Colonic mucosa (tissue), 4 donors: ENCODE results near the gene CLEC16A. TPM values are rescaled to one million over a fixed set of nuclear protein-coding genes. Genes with fewer than 3 reads are reported as not detected.
"Not testable (repeated sequence)": the region's sequence is repeated elsewhere in the genome, so short reads cannot be mapped to it uniquely, and the experiment has no call there.

Source experiments
- DNase-seq: peaks from one replicate; pipeline ENCODE4 v3.0.0-alpha.2; 2020
- H3K27ac ChIP-seq: fragments of 200-600 bp; one replicate; pipeline ENCODE4 v1.8.0; 2021
- H3K27me3 ChIP-seq: fragments of 200-600 bp; one replicate; pipeline ENCODE4 v1.8.0; 2021
- H3K36me3 ChIP-seq: fragments of 200-600 bp; one replicate; pipeline ENCODE4 v1.8.0; 2021
- H3K4me1 ChIP-seq: fragments of 200-600 bp; one replicate; pipeline ENCODE4 v1.8.0; 2021; ENCODE audit warnings: mild to moderate bottlenecking
- H3K4me3 ChIP-seq: fragments of 200-600 bp; one replicate; pipeline ENCODE4 v1.8.0; 2021
- H3K9ac ChIP-seq, 2 donors: one replicate each; pipeline ENCODE4 v1.7.0; 2013; ENCODE audit warnings: control low read depth in 2 of 2, low read depth in 2 of 2, low read length in 2 of 2
- H3K9me3 ChIP-seq: fragments of 200-600 bp; one replicate; pipeline ENCODE4 v1.8.0; 2021
- intact Hi-C: fragments of 100-400 bp; cut with DNase I; formaldehyde crosslinking; loops from one replicate; pipeline ENCODE4 v1.14.1; 2022
- total RNA-seq, 2 donors: library from RNA; stranded (reverse); fragmentation: NEBNext Ultra II Directional in 1 of 2; extraction: Animal tissue kit (Norgen Biotek cat#: 25700) in 1 of 2; gene quantifications; one replicate each; pipeline ENCODE4 v1.2.1, GENCODE V29; 2021
- TF ChIP-seq, protein P1 (sequence below): fragments of 200-600 bp; IDR thresholded peaks from one replicate; pipeline ENCODE4 v1.8.0; 2022; ENCODE audit warnings: antibody characterized with exemption, mild to moderate bottlenecking
- donor health status: healthy.
- donor health status: DM: no; HTN: no; CAD: no.
- donor health status: DM: no; HTN: no; CAD: no.

CLEC16A gene
- total RNA-seq, 2 donors from 2014 or later, result 24.9 to 29.6 TPM

DNA sequence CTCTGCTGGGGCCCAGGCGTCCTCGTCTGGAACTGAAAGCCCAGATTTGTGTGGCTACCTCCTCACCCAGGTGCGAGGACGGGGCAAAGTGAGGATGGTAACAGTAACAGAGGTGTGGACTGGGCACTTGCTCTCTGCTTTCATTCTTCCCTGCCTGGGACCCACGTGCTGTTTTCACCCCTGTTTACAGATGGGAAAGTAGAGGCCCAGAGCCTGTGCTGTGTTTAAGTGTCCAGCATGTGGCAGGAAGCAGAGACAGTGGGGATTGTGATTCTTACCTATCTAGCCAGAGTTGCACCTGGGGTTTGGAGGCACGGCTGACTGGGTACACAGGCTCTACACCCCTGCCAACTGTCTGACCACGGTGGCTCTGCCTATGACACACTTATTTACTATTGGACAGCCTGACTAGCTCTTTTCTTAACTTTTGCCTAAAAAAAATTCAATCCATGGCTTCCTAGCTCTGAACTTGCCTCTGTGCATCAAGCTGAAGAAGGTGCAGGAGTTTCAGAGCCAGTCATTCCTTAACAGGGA lies 155.4 kb downstream of the CLEC16A start:
- H3K36me3 ChIP-seq, result no peaks in the 10 kb centered on the region
- intact Hi-C loops, result loop anchor here (10.0 kb wide), 1 partner anchor 155 kb away; the partner anchor contains the start of gene SOCS1
- H3K27me3 ChIP-seq, result no peaks in the 10 kb centered on the region
- H3K4me1 ChIP-seq, result peaks cover 17% of the 10 kb centered on the region
- H3K27ac ChIP-seq, result peak overlapping the region; percentile 23
- no peak overlapping the region for H3K9ac ChIP-seq
- H3K4me3 ChIP-seq, result no peak overlapping the region
- DNase-seq, result no peak
- no peaks in the 10 kb centered on the region for H3K9me3 ChIP-seq
- TF ChIP-seq, protein P1, sequence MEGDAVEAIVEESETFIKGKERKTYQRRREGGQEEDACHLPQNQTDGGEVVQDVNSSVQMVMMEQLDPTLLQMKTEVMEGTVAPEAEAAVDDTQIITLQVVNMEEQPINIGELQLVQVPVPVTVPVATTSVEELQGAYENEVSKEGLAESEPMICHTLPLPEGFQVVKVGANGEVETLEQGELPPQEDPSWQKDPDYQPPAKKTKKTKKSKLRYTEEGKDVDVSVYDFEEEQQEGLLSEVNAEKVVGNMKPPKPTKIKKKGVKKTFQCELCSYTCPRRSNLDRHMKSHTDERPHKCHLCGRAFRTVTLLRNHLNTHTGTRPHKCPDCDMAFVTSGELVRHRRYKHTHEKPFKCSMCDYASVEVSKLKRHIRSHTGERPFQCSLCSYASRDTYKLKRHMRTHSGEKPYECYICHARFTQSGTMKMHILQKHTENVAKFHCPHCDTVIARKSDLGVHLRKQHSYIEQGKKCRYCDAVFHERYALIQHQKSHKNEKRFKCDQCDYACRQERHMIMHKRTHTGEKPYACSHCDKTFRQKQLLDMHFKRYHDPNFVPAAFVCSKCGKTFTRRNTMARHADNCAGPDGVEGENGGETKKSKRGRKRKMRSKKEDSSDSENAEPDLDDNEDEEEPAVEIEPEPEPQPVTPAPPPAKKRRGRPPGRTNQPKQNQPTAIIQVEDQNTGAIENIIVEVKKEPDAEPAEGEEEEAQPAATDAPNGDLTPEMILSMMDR, result no peak

- no peak overlapping the region for H3K9ac ChIP-seq
- peaks cover 18% of the 10 kb centered on the region for H3K4me1 ChIP-seq
- no peaks in the 10 kb centered on the region for H3K9me3 ChIP-seq
- H3K4me3 ChIP-seq, result no peak overlapping the region
- H3K27ac ChIP-seq, result peak overlapping the region; percentile 23
- H3K27me3 ChIP-seq, result no peaks in the 10 kb centered on the region
- DNase-seq, result no peak
- H3K36me3 ChIP-seq, result no peaks in the 10 kb centered on the region
- TF ChIP-seq, protein P1, result no peak
- intact Hi-C loops, result loop anchor here (10.0 kb wide), 1 partner anchor 155 kb away; the partner anchor contains the start of gene SOCS1
Measured at GRCh38 chr16:11100239-11100750, 155.9 kb downstream of the CLEC16A start.

- H3K27ac ChIP-seq, result peak overlapping the region; percentile 54
- H3K4me1 ChIP-seq, result peaks cover 18% of the 10 kb centered on the region
Measured at GRCh38 chr16:11101283-11101682, 156.9 kb downstream of the CLEC16A start.

GRCh38 chr16:11101695-11102522 lies 157.5 kb downstream of the CLEC16A start:
- no peak for DNase-seq
- Histone ChIP-seq H3K9ac (no peak overlapping the region), H3K36me3 (no peaks in the 10 kb centered on the region), H3K4me1 (peaks cover 18% of the 10 kb centered on the region), H3K9me3 (no peaks in the 10 kb centered on the region), H3K4me3 (no peak overlapping the region), H3K27me3 (no peaks in the 10 kb centered on the region), H3K27ac (peak overlapping the region; percentile 54)
- intact Hi-C loops, result loop anchor here (10.0 kb wide), 1 partner anchor 153 kb away; the partner anchor contains the start of gene SOCS1
- TF ChIP-seq, protein P1, result no peak

More at GRCh38 chr16:11101283-11101682, 156.9 kb downstream of the CLEC16A start:
- H3K36me3 ChIP-seq, result no peaks in the 10 kb centered on the region
- intact Hi-C loops, result loop anchor here (10.0 kb wide), 1 partner anchor 154 kb away; the partner anchor contains the start of gene SOCS1
- no peak for DNase-seq
- H3K9me3 ChIP-seq, result no peaks in the 10 kb centered on the region
- TF ChIP-seq, protein P1, result no peak
- H3K4me3 ChIP-seq, result no peak overlapping the region
- no peak overlapping the region for H3K9ac ChIP-seq
- no peaks in the 10 kb centered on the region for H3K27me3 ChIP-seq

DNA sequence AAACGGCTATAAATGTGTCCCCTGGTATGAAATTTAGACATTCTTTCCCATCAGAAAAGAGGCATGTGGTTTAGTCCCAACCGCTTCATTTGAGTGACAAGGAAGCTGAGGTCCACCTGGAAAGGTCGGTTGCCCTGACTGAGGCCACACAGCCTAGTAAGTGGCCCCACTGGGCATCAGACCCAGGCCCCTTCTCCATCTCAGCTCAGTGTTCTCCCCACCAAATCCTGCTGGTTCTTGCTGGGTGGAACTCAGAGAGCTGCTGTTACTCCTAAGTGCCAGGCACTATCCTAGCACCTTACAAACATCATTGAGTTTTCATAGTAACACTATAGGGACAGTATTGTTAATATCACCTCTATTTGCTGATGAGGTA lies 158.1 kb downstream of the CLEC16A start:
- Histone ChIP-seq H3K27me3 (no peaks in the 10 kb centered on the region), H3K9me3 (no peaks in the 10 kb centered on the region), H3K36me3 (no peaks in the 10 kb centered on the region), H3K4me3 (no peak overlapping the region), H3K9ac (peak overlapping the region in 1 of 2 donors; percentile 7), H3K27ac (peak overlapping the region; percentile 54), H3K4me1 (peaks cover 18% of the 10 kb centered on the region)
- TF ChIP-seq, protein P1, result no peak
- DNase-seq, result no peak
- intact Hi-C loops, result loop anchor here (10.0 kb wide), 1 partner anchor 152 kb away; the partner anchor contains the start of gene SOCS1

GRCh38 chr16:11103301-11103700 lies 158.9 kb downstream of the CLEC16A start:
- not testable (repeated sequence) for H3K36me3 ChIP-seq, H3K9me3 ChIP-seq, H3K27me3 ChIP-seq, H3K27ac ChIP-seq, DNase-seq, H3K9ac ChIP-seq, H3K4me3 ChIP-seq
- peaks cover 18% of the 10 kb centered on the region for H3K4me1 ChIP-seq
- intact Hi-C loops, result loop anchor here (10.0 kb wide), 1 partner anchor 152 kb away; the partner anchor contains the start of gene SOCS1
